Tibial artery (tissue), 4 donors: ENCODE measurements around the gene VSTM2L.

Experiments used
- DNase-seq, 2 donors: peaks; one replicate each; pipeline ENCODE4 v3.0.0-alpha.2; 2019
- H3K27ac ChIP-seq, 2 donors: fragments of 200-600 bp; sonication (generic) in 1 of 2; 1 replicate in 1 of 2; 2 replicates in 1 of 2; pipeline ENCODE4 v1.5.1; 2018 to 2019; ENCODE audit warnings: mild to moderate bottlenecking in 1 of 2
- H3K27me3 ChIP-seq, 2 donors: fragments of 200-600 bp; sonication (generic) in 1 of 2; one replicate each; pipeline versions ENCODE4 v1.5.1 to v1.6.0; 2016 to 2019
- H3K36me3 ChIP-seq, 3 donors: fragments of 200-600 bp; sonication (generic) in 2 of 3; one replicate each; pipeline ENCODE4 v1.5.1; 2016 to 2019; ENCODE audit warnings: mild to moderate bottlenecking in 2 of 3
- H3K4me1 ChIP-seq, 4 donors: fragments of 200-600 bp; sonication (generic) in 2 of 4; 1 replicate in 3 of 4; 2 replicates in 1 of 4; pipeline ENCODE4 v1.5.1; 2016 to 2019
- H3K4me3 ChIP-seq, 2 donors: fragments of 200-600 bp; sonication (generic) in 1 of 2; 1 replicate in 1 of 2; 2 replicates in 1 of 2; pipeline ENCODE4 v1.5.1; 2018 to 2019; ENCODE audit warnings: mild to moderate bottlenecking in 2 of 2
- H3K9me3 ChIP-seq, 3 donors: fragments of 200-600 bp; sonication (generic) in 1 of 3; one replicate each; pipeline ENCODE4 v1.5.1; 2016 to 2019
- intact Hi-C: fragments of 100-400 bp; cut with DNase I; formaldehyde crosslinking; loops from one replicate; pipeline ENCODE4 v1.15.0; 2023; ENCODE audit warnings: low total_unique reads
- TF ChIP-seq, protein P1 (sequence below), 2 experiments: fragments of 200-600 bp in 1 of 2; fragments of 450-650 bp in 1 of 2; IDR thresholded peaks; one replicate each; pipeline ENCODE4 v1.5.1; 2017 to 2019; ENCODE audit warnings: antibody characterized with exemption in 2 of 2, mild to moderate bottlenecking in 1 of 2, moderate library complexity in 1 of 2

The VSTM2L gene

GRCh38 chr20:37987602-37988290 is 84.8 kb downstream of the VSTM2L start:
- Histone ChIP-seq H3K4me3 (no peak overlapping the region), H3K36me3 (peaks cover 0 to 22% (median 9%) of the 10 kb centered on the region in 3 donors), H3K27ac (peak overlapping the region; percentile 47 to 67), H3K4me1 (peaks cover 0 to 42% (median 37%) of the 10 kb centered on the region in 4 donors), H3K9me3 (no peaks in the 10 kb centered on the region), H3K27me3 (no peaks in the 10 kb centered on the region)
- TF ChIP-seq, protein P1, sequence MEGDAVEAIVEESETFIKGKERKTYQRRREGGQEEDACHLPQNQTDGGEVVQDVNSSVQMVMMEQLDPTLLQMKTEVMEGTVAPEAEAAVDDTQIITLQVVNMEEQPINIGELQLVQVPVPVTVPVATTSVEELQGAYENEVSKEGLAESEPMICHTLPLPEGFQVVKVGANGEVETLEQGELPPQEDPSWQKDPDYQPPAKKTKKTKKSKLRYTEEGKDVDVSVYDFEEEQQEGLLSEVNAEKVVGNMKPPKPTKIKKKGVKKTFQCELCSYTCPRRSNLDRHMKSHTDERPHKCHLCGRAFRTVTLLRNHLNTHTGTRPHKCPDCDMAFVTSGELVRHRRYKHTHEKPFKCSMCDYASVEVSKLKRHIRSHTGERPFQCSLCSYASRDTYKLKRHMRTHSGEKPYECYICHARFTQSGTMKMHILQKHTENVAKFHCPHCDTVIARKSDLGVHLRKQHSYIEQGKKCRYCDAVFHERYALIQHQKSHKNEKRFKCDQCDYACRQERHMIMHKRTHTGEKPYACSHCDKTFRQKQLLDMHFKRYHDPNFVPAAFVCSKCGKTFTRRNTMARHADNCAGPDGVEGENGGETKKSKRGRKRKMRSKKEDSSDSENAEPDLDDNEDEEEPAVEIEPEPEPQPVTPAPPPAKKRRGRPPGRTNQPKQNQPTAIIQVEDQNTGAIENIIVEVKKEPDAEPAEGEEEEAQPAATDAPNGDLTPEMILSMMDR (IDR thresholded peaks at IDR 0.05) = no peak
- no peak for DNase-seq
- intact Hi-C loops = no loop called here

- no peak overlapping the region for H3K4me3 ChIP-seq
- peaks cover 0 to 49% (median 44%) of the 10 kb centered on the region in 4 donors for H3K4me1 ChIP-seq
- no peaks in the 10 kb centered on the region for H3K9me3 ChIP-seq
- H3K27me3 ChIP-seq = no peaks in the 10 kb centered on the region
- DNase-seq = no peak
- H3K27ac ChIP-seq = peak overlapping the region in 1 of 2 donors; percentile 47
- peaks cover 0 to 17% (median 4%) of the 10 kb centered on the region in 3 donors for H3K36me3 ChIP-seq
- intact Hi-C loops = no loop called here
- TF ChIP-seq, protein P1 (IDR thresholded peaks at IDR 0.05) = no peak
These were observed 85.5 kb downstream of the VSTM2L start for GRCh38 chr20:37988306-37988954.

DNA sequence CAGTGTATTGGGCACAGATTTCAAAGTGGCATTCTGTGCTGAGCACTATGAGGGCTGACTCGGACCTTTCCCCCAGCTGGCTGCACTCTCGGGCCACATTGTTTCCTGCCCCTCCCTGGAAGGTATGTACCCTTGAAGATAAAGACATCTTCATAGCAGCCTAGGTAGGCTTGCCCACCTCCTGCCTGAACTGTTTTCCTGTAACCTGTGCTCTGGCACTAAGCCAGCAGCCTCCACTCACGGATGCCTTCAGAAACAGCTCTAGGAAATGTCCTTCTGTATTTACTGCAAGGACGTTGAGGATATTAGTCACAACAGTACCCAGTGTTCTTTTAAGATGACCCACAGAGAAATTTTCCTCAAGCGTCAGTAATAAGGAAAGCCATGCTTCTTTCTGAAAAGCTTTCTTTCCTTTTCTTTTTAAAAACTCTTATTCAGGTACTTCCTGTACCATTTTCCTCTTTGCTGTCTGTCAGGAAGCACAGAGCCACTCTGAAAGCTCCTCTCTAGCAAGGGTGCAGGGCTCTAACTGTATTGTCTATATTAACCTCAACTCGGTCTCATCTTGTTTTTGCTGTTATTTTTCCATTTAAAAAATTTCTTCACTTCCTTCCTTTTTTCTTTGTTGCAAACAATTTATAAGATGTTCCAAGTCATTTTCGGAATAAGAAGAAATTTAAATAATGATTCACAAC is 86.8 kb downstream of the VSTM2L start:
- no peaks in the 10 kb centered on the region for H3K9me3 ChIP-seq
- H3K36me3 ChIP-seq = peaks cover under 1 to 25% (median 14%) of the 10 kb centered on the region in 3 donors
- no peak for DNase-seq
- TF ChIP-seq, protein P1 (IDR thresholded peaks at IDR 0.05) = no peak
- H3K4me1 ChIP-seq = peaks cover 0 to 46% (median 35%) of the 10 kb centered on the region in 4 donors
- intact Hi-C loops = loop anchor here (5.0 kb wide), 1 partner anchor 422 kb away; no protein-coding TSS in a partner anchor
- no peak overlapping the region for H3K4me3 ChIP-seq
- no peaks in the 10 kb centered on the region for H3K27me3 ChIP-seq
- H3K27ac ChIP-seq = no peak overlapping the region

- no peaks in the 10 kb centered on the region for H3K9me3 ChIP-seq
- no peaks in the 10 kb centered on the region for H3K27me3 ChIP-seq
- H3K4me3 ChIP-seq = no peak overlapping the region
- peaks cover 0 to 39% (median 32%) of the 10 kb centered on the region in 4 donors for H3K4me1 ChIP-seq
- intact Hi-C loops = loop anchor here (5.0 kb wide), 1 partner anchor 423 kb away; no protein-coding TSS in a partner anchor
- no peak overlapping the region for H3K27ac ChIP-seq
- peak in 1 of 2 donors; percentile 23 for DNase-seq
- peaks cover 10 to 34% (median 23%) of the 10 kb centered on the region in 3 donors for H3K36me3 ChIP-seq
- TF ChIP-seq, protein P1 (IDR thresholded peaks at IDR 0.05) = no peak
These were observed 87.7 kb downstream of the VSTM2L start for GRCh38 chr20:37990571-37991151.

GRCh38 chr20:37991157-37991866 is 88.4 kb downstream of the VSTM2L start:
- DNase-seq = no peak
- peaks cover 0 to 33% (median 26%) of the 10 kb centered on the region in 4 donors for H3K4me1 ChIP-seq

More at GRCh38 chr20:37991157-37991866, 88.4 kb downstream of the VSTM2L start:
- no peak overlapping the region for H3K27ac ChIP-seq
- H3K4me3 ChIP-seq = no peak overlapping the region
- TF ChIP-seq, protein P1 (IDR thresholded peaks at IDR 0.05) = no peak
- H3K27me3 ChIP-seq = no peaks in the 10 kb centered on the region
- intact Hi-C loops = loop anchor here (5.0 kb wide), 1 partner anchor 424 kb away; no protein-coding TSS in a partner anchor
- no peaks in the 10 kb centered on the region for H3K9me3 ChIP-seq
- H3K36me3 ChIP-seq = peaks cover 16 to 40% (median 30%) of the 10 kb centered on the region in 3 donors
